Stomach (tissue), 9 donors: ENCODE results near the gene SPAG6. TPM values are rescaled to one million over a fixed set of nuclear protein-coding genes. Genes with fewer than 3 reads are reported as not detected.

ENCODE experiments used
- DNase-seq, 2 donors: peaks; one replicate each; pipeline versions ENCODE4 v3.0.0 to v3.0.0-alpha.2; 2013 to 2019
- H3K27ac ChIP-seq, 5 donors: fragments of 200-600 bp in 4 of 5; sonication (generic) in 4 of 5; one replicate each; pipeline ENCODE4 v1.5.1; 2013 to 2019; ENCODE audit warnings: mild to moderate bottlenecking in 1 of 5, moderate library complexity in 1 of 5
- H3K27me3 ChIP-seq, 3 donors: fragments of 200-600 bp; sonication (generic); one replicate each; pipeline ENCODE4 v1.5.1; 2017 to 2019; ENCODE audit warnings: mixed run types in 1 of 3
- H3K36me3 ChIP-seq, 4 donors: fragments of 200-600 bp; sonication (generic); 1 replicate in 3 of 4; 2 replicates in 1 of 4; pipeline ENCODE4 v1.5.1; 2016 to 2019
- H3K4me1 ChIP-seq, 4 donors: fragments of 200-600 bp; sonication (generic); one replicate each; pipeline ENCODE4 v1.5.1; 2016 to 2019
- H3K4me3 ChIP-seq, 4 donors: fragments of 200-600 bp; sonication (generic) in 3 of 4; one replicate each; pipeline ENCODE4 v1.5.1; 2016 to 2019; ENCODE audit warnings: mild to moderate bottlenecking in 1 of 4
- H3K9me3 ChIP-seq, 4 donors: fragments of 200-600 bp; sonication (generic); one replicate each; pipeline ENCODE4 v1.5.1; 2016 to 2019
- EP300 ChIP-seq: sonication (generic); formaldehyde crosslinking; IDR thresholded peaks from one replicate; pipeline ENCODE4 v1.6.1; 2017; ENCODE audit warnings: antibody characterized with exemption
- POLR2A ChIP-seq, 4 donors: fragments of 450-650 bp; IDR thresholded peaks; one replicate each; pipeline ENCODE4 v1.6.1; 2016; ENCODE audit warnings: antibody characterized with exemption in 4 of 4, control low read depth in 2 of 4, mild to moderate bottlenecking in 1 of 4, moderate library complexity in 1 of 4
- POLR2AphosphoS5 ChIP-seq, 3 donors: sonication (generic); formaldehyde crosslinking; IDR thresholded peaks; one replicate each; pipeline ENCODE4 v1.6.1; 2016; ENCODE audit warnings: antibody characterized with exemption in 3 of 3
- WGBS, 5 donors: extraction: QIAGEN DNeasy Blood & Tissue Kit in 3 of 5; methylation state at CpG; one replicate each; pipeline versions ENCODE4 v1.1.5 to v1.1.7; 2013 to 2018; 5-methylcytosine and 5-hydroxymethylcytosine counted together
- intact Hi-C: fragments of 100-400 bp; cut with DNase I; formaldehyde crosslinking; loops from one replicate; pipeline ENCODE4 v1.15.1; 2023; ENCODE audit warnings: low total_unique reads
- polyA plus RNA-seq, 3 donors: library from polyadenylated mRNA; stranded (reverse); fragments of 200-250 nt; gene quantifications; one replicate each; pipeline ENCODE4 v1.2.3, GENCODE V29; 2013
- total RNA-seq, 5 donors: library from RNA; depleted of rRNA; stranded (reverse); fragments of >200 nt; gene quantifications; one replicate each; pipeline versions ENCODE4 v1.1.0 to v1.2.3, GENCODE V29; 2014 to 2016
- TF ChIP-seq, protein P1 (sequence below), 7 experiments: fragments of 450-650 bp in 4 of 7; fragments of 200-600 bp in 3 of 7; sonication (generic) in 3 of 7; IDR thresholded peaks; one replicate each; pipeline ENCODE4 v1.5.1; 2016 to 2019; ENCODE audit warnings: antibody characterized with exemption in 7 of 7, control low read depth in 2 of 7, mild to moderate bottlenecking in 1 of 7
- donor health status: healthy with polysubstance abuse.
- donor health status: Bipolar disorder and iron deficiency.
- donor health status: healthy.

SPAG6 gene
- total and polyA plus RNA-seq, 8 donors: not detected

DNA sequence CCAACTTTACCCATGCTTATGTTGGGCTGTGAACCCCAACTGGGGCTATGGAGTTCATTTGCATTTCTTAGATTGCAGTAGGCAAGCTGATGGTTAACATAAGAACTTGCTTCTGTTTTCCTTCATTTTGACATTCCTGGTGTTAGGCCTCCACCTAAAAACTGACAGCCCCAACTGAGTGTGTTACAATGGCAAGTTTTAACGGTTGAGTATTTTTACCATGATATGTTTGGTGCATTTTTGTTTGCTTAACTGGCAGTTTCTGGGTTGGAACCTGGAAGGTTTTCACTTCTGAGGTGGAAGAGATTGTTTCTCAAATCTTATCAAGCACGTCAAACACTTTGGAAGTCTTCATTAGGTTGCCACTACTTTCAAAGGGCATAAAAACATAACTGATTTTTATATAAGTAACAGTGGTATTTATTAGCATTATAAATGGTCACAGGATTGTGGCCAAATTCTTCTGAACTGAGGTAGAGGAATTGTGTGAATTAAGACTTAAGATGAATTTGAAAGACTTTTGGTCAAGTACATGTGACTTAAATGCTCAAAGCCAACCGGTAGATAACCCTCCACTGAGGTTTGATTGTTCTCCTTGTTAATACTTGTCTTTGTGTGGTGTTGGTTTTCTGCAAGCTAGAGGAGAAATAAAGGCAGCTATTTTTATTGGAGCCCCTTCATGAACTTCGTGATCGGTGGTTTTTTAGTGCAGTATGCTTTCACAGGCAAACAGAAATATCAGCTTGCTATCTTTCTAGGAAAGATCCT lies 21.6 kb upstream of the SPAG6 start:
- Histone ChIP-seq H3K27ac (no peak overlapping the region), H3K4me3 (peak overlapping the region in 1 of 4 donors; percentile 20), H3K27me3 (peaks cover 0 to 37% (median 10%) of the 10 kb centered on the region in 3 donors), H3K36me3 (peaks cover 0 to 22% (median 16%) of the 10 kb centered on the region in 4 donors), H3K4me1 (peaks cover 24 to 58% (median 44%) of the 10 kb centered on the region in 4 donors), H3K9me3 (no peaks in the 10 kb centered on the region)
- WGBS, 5 donors: 64 to 79% (median 72%) methylated on average over 5 of the region's 5 CpGs
- TF ChIP-seq, protein P1, sequence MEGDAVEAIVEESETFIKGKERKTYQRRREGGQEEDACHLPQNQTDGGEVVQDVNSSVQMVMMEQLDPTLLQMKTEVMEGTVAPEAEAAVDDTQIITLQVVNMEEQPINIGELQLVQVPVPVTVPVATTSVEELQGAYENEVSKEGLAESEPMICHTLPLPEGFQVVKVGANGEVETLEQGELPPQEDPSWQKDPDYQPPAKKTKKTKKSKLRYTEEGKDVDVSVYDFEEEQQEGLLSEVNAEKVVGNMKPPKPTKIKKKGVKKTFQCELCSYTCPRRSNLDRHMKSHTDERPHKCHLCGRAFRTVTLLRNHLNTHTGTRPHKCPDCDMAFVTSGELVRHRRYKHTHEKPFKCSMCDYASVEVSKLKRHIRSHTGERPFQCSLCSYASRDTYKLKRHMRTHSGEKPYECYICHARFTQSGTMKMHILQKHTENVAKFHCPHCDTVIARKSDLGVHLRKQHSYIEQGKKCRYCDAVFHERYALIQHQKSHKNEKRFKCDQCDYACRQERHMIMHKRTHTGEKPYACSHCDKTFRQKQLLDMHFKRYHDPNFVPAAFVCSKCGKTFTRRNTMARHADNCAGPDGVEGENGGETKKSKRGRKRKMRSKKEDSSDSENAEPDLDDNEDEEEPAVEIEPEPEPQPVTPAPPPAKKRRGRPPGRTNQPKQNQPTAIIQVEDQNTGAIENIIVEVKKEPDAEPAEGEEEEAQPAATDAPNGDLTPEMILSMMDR (IDR thresholded peaks at IDR 0.05): no peak
- TF ChIP-seq POLR2AphosphoS5 (IDR thresholded peaks at IDR 0.05) (no peak), EP300 (no peak), POLR2A (IDR thresholded peaks at IDR 0.05) (no peak)
- intact Hi-C loops: no loop called here
- no peak for DNase-seq

DNA sequence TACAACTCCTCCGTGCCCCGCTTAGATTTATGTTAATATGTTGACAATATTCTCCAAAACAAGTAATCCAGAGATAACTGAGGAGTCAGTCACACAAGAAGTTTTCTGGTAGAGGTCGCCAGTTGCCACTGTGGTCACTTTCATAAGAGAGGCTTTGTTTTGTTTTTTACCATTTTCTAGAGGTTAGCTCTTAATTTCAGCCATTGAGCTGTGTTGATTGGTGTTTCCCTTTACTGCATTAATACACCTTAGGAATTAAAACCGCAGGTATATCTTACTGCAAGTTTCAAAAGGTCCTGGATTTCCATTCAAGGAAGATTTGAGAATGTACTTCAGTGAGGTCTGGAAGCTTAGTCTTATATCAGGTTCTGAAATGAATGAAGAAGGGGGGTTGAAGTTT lies 20.9 kb upstream of the SPAG6 start:
- WGBS, 5 donors: 70 to 82% (median 76%) methylated on average over 4 of the region's 4 CpGs
- peaks cover 0 to 37% (median 10%) of the 10 kb centered on the region in 3 donors for H3K27me3 ChIP-seq
- peaks cover 24 to 52% (median 42%) of the 10 kb centered on the region in 4 donors for H3K4me1 ChIP-seq
- peak overlapping the region in 2 of 4 donors; percentile 63 to 67 for H3K4me3 ChIP-seq
- H3K36me3 ChIP-seq: peaks cover 6 to 29% (median 23%) of the 10 kb centered on the region in 4 donors
- TF ChIP-seq EP300: no peak
- no peak for TF ChIP-seq POLR2AphosphoS5 (IDR thresholded peaks at IDR 0.05)
- TF ChIP-seq, protein P1 (IDR thresholded peaks at IDR 0.05): no peak
- TF ChIP-seq POLR2A (IDR thresholded peaks at IDR 0.05): no peak
- H3K9me3 ChIP-seq: no peaks in the 10 kb centered on the region
- H3K27ac ChIP-seq: no peak overlapping the region
- intact Hi-C loops: no loop called here
- no peak for DNase-seq

DNA sequence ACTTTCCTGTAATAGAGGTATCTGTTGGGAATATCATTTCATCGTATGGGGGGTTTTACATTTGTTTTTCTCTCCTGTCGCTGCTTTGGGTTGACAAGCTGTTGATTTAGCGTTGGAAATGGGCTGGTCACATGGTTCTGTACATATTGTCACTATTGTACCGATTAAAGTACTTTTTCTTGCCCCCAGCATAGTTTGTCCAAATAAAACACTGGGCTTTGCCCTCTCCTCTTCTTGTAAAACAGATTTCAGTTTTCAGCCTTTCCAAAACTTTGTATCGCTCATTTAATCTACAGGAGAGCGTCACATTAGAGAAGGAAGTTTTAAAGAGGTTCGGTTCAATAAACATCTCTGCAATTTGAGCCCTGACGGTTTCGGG lies 20.4 kb upstream of the SPAG6 start:
- Histone ChIP-seq H3K4me1 (peaks cover 22 to 47% (median 40%) of the 10 kb centered on the region in 4 donors), H3K27ac (peak overlapping the region in 4 of 5 donors; percentile 13 to 81 (median 65)), H3K4me3 (peak overlapping the region; percentile 52 to 67 (median 59)), H3K27me3 (peaks cover 0 to 37% (median 10%) of the 10 kb centered on the region in 3 donors), H3K9me3 (no peaks in the 10 kb centered on the region), H3K36me3 (peaks cover 11 to 33% (median 27%) of the 10 kb centered on the region in 4 donors)
- TF ChIP-seq, protein P1 (IDR thresholded peaks at IDR 0.05): no peak
- TF ChIP-seq POLR2A (IDR thresholded peaks at IDR 0.05) (no peak), EP300 (no peak), POLR2AphosphoS5 (IDR thresholded peaks at IDR 0.05) (no peak)
- 3 to 7% (median 5%) methylated on average over 9 of the region's 9 CpGs for WGBS, 5 donors
- intact Hi-C loops: no loop called here
- no peak for DNase-seq

DNA sequence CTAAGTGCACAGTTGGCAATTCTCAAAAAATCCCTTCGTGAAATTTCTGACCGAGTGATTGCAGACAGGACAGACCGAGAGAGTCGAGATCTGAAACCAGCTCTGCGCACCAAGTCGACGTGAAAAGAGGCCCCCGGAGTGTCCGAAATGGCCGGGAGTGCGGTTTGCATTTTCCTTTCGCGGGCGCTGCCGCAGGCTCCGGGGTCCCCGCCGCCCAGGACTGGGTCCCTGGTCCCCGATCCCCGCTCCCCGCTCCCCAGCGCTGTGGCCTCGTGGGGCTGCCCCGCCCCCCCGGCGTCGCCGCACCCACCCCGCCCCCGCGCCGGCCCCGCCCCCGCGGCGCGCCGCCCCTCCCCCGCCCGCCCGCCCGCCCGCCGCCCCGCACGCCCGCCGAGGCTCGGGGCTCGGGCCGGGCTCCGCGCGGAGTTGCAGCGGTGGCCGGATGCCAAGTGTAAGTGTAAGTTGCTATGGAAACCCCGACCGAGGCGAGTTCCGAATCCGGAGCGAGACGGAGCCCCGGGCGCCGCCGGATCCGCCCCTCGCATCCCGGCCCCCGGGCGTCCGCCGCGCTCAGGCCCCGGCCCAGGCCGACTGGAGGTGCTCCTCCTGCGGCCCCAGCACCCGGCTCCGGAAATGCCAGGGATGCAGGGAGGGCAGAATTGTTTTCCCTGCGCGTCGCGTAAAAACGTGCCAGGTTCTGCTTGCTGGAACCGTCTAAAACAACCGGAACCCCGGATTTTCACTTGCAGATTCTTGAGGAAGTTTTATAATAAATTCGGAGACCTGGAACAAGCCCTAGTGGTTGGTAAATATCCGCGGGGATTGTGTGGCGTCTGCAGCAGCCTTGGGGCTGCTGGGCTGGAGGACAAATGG lies 19.8 kb upstream of the SPAG6 start:
- intact Hi-C loops: no loop called here

More for the DNA sequence above, 19.8 kb upstream of the SPAG6 start:
- Histone ChIP-seq H3K4me1 (peaks cover 20 to 44% (median 38%) of the 10 kb centered on the region in 4 donors), H3K9me3 (no peaks in the 10 kb centered on the region), H3K36me3 (peaks cover 11 to 40% (median 31%) of the 10 kb centered on the region in 4 donors), H3K27me3 (peaks cover 0 to 37% (median 10%) of the 10 kb centered on the region in 3 donors), H3K4me3 (peak overlapping the region; percentile 52 to 67 (median 59)), H3K27ac (peak overlapping the region; percentile 66 to 81 (median 77))
- peak; percentile 76 to 92 for DNase-seq
- TF ChIP-seq POLR2A (IDR thresholded peaks at IDR 0.05) (no peak), EP300 (no peak), POLR2AphosphoS5 (IDR thresholded peaks at IDR 0.05) (no peak)
- TF ChIP-seq, protein P1 (IDR thresholded peaks at IDR 0.05): no peak
- WGBS, 5 donors: 0 to 2% (median 2%) methylated on average over 39 to 92 of the region's 92 CpGs
